ENCODE data around the gene NDUFS7.

NDUFS7 gene

DNA sequence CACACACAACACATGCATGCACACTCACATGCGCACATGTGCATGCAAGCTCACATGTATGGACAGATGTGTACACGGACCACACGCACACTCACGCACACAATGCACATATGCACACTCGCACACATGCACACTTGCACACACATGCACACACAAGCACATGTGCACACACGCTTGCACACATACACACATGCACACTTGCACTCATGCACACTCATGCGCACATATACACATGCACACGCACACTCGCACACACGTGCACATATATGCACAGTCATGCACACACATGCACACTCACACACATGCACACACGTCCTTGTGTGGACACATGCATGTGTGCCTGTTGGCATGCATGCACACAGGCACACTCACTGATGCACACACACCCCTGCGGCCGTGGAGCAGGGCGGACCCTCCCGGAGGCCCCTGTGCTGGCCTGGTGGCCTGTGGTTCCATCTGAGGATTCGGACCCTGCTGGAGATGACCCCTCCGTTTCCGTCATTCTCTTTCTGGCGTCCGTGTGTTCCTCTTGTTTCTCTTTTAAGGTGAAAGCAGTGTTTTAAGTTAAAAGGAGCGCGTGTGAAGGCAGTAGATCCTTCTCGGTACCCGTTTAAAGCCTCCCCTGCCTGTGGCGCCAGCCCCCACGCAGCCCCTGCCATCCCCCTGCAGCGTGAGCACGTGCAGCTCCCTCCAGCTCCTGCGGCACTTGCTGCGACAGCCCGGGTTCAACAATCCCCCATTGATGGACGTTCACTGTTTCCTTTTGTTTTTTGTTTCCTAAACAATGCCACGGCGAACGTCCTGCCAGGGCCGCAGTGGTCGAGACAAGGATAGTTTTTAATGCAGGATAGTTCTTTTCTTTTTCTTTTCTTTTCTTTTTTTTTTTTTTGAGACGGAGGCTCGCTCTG lies 5.6 kb downstream of the NDUFS7 start:
- in situ Hi-C loops (cut with MboI; ENCODE audit: low pct_unique_long_range_greater_than_20kb, low sequenced_read_pairs, unreplicated experiment): loop anchor here (25.0 kb wide), 1 partner anchor 102 kb away; the partner anchor contains the start of genes EFNA2 and FAM174C
- no peak for DNase-seq (ENCODE audit: low spot score)

DNA sequence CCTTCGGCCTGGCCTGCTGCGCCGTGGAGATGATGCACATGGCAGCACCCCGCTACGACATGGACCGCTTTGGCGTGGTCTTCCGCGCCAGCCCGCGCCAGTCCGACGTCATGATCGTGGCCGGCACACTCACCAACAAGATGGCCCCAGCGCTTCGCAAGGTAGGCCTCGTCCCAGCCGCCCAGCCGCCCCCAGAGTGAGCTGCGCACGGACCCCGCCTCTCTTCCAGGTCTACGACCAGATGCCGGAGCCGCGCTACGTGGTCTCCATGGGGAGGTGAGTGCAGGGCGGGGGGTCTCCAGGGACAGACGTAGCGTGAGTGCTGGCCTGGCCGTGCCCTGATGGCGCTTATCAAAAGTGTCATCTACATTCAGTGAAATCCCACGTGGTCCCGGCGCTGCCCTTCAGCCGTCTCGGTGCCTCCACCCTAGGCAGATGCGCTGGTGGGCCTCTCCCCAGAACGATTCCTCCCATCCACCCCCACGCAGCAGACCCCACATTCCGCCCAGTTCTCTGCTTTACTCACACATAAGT lies 7.2 kb downstream of the NDUFS7 start:
- no peak for DNase-seq (ENCODE audit: low spot score)
- in situ Hi-C loops (cut with MboI; ENCODE audit: low pct_unique_long_range_greater_than_20kb, low sequenced_read_pairs, unreplicated experiment): loop anchor here (25.0 kb wide), 1 partner anchor 104 kb away; the partner anchor contains the start of genes EFNA2 and FAM174C
- TF ChIP-seq, protein P1, sequence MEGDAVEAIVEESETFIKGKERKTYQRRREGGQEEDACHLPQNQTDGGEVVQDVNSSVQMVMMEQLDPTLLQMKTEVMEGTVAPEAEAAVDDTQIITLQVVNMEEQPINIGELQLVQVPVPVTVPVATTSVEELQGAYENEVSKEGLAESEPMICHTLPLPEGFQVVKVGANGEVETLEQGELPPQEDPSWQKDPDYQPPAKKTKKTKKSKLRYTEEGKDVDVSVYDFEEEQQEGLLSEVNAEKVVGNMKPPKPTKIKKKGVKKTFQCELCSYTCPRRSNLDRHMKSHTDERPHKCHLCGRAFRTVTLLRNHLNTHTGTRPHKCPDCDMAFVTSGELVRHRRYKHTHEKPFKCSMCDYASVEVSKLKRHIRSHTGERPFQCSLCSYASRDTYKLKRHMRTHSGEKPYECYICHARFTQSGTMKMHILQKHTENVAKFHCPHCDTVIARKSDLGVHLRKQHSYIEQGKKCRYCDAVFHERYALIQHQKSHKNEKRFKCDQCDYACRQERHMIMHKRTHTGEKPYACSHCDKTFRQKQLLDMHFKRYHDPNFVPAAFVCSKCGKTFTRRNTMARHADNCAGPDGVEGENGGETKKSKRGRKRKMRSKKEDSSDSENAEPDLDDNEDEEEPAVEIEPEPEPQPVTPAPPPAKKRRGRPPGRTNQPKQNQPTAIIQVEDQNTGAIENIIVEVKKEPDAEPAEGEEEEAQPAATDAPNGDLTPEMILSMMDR (IDR thresholded peaks at IDR 0.05; ENCODE audit: extremely low read depth, insufficient read depth, missing control alignments): no peak

More for the DNA sequence above, 5.6 kb downstream of the NDUFS7 start:
- TF ChIP-seq, protein P1 (IDR thresholded peaks at IDR 0.05; ENCODE audit: extremely low read depth, insufficient read depth, missing control alignments): no peak

DNA sequence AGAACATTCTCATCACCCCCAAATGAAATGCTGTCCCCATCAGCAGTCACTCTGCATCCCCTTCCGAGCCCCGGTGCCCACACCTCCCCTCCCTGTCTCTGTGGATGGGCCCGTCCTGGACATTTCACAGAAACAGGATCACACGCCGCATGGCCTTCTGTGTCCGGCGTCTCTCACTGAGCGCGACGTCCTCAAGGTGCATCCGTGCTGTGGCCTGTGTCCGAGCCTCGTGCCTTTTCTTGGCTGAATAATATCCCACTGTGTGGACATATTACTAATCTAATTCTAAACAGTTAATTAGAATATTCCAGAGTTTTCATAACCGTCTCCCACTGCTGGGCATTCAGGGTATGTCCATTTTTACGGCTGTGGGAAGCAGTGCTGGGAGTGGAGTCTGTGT lies 8.7 kb downstream of the NDUFS7 start:
- TF ChIP-seq, protein P1 (IDR thresholded peaks at IDR 0.05; ENCODE audit: extremely low read depth, insufficient read depth, missing control alignments): no peak
- in situ Hi-C loops (cut with MboI; ENCODE audit: low pct_unique_long_range_greater_than_20kb, low sequenced_read_pairs, unreplicated experiment): loop anchor here (25.0 kb wide), 1 partner anchor 105 kb away; the partner anchor contains the start of genes EFNA2 and FAM174C

DNA sequence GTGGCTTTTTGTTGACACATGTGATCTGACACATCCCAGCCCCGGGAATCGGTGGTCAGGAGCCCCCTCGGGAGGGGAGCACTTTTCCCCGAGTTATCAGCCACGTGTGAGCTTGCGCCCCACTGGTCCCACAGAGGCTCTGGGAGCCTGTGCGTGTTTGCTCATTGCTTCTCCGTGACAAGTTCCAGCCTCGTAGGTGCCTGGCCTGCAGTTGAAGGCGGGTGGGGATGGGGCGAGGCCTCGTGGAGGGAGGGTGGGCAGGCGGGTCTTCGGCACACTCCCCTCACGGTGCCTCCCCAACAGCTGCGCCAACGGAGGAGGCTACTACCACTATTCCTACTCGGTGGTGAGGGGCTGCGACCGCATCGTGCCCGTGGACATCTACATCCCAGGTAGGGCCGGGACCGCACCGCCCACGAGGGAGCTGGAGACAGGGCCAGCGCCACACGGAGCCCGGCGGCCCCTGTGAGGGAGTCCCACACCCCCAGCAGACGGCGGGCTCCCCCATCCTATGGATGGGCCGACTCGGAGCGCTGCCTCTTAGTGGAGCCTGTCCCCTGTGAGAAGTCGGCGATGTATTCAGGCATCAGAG lies 9.3 kb downstream of the NDUFS7 start:
- TF ChIP-seq, protein P1 (IDR thresholded peaks at IDR 0.05; ENCODE audit: extremely low read depth, insufficient read depth, missing control alignments): no peak
- no peak for DNase-seq (ENCODE audit: low spot score)
- in situ Hi-C loops (cut with MboI; ENCODE audit: low pct_unique_long_range_greater_than_20kb, low sequenced_read_pairs, unreplicated experiment): loop anchor here (25.0 kb wide), 1 partner anchor 106 kb away; the partner anchor contains the start of genes EFNA2 and FAM174C

More for the DNA sequence above, 8.7 kb downstream of the NDUFS7 start:
- DNase-seq (ENCODE audit: low spot score): no peak

DNA sequence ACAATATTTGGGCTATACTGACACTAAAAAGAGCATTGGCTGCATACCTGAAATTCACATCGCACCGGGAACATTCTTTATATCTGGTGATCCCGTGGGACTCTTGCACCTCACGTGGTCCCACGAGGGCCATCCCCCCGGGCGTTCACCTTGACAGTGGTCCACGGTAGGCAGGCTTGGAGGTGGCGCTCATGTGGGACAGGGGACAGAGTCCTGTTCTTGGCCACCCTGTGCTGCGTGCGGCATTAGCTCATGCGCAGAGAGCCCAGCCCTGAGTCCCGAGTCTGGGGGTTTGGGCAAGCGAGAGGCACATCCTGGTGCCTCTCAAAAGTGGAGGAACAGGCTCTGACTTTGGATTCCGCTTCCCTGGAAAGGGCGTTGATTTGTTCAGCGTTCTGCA lies 10.1 kb downstream of the NDUFS7 start:
- DNase-seq (ENCODE audit: low spot score): no peak
- TF ChIP-seq, protein P1 (IDR thresholded peaks at IDR 0.05; ENCODE audit: extremely low read depth, insufficient read depth, missing control alignments): no peak
- in situ Hi-C loops (cut with MboI; ENCODE audit: low pct_unique_long_range_greater_than_20kb, low sequenced_read_pairs, unreplicated experiment): loop anchor here (25.0 kb wide), 1 partner anchor 107 kb away; the partner anchor contains the start of genes EFNA2 and FAM174C
